Measurements from ENCODE around the gene DCTN2.
A peak's percentile ranks its signal among the peaks of the same experiment; 100 is the strongest.
"Not testable (repeated sequence)": the region's sequence is repeated elsewhere in the genome, so short reads cannot be mapped to it uniquely, and the experiment has no call there.

DCTN2 gene

GRCh38 chr12:57577981-57578758 is 31.2 kb upstream of the DCTN2 start:
- no peak for DNase-seq (ENCODE audit: low read depth, low spot score)

GRCh38 chr12:57576613-57577160 is 29.7 kb upstream of the DCTN2 start:
- no peak for DNase-seq (ENCODE audit: low read depth, low spot score)

GRCh38 chr12:57575771-57576612 is 29.0 kb upstream of the DCTN2 start:
- DNase-seq (ENCODE audit: low read depth, low spot score), result no peak

- no peak for DNase-seq (ENCODE audit: low read depth, low spot score)
Measured at GRCh38 chr12:57574795-57575194, 27.8 kb upstream of the DCTN2 start.

DNA sequence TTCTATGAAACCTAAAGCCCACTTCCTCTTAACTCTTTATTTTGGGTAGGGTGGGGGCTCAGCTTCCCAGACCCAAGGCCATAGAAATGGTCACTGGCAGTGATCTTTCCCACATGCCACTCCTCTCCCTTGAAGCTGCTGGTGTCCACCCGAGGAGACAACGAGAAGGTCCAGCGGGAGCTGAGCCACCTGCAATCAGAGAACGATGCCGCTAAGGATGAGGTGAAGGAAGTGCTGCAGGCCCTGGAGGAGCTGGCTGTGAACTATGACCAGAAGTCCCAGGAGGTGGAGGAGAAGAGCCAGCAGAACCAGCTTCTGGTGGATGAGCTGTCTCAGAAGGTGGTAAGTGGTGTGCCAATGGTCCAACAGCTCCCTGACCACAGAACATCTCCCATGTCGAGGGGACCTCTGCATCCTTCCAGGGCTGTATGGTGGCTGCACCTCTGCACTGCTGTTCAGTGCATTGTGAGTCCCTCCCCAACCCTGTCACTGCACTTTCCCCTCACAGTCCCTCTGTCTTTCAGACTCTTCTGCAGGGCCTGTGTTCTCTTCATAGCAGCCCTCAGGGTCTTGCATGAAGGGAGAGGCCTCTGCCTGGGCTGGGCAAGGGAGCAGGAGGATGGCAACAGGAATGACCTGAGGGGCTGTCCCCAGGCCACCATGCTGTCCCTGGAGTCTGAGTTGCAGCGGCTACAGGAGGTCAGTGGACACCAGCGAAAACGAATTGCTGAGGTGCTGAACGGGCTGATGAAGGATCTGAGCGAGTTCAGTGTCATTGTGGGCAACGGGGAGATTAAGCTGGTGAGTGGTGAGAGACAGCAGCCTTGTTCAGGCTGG is 25.2 kb upstream of the DCTN2 start:
- DNase-seq (ENCODE audit: low read depth, low spot score), result no peak

DNA sequence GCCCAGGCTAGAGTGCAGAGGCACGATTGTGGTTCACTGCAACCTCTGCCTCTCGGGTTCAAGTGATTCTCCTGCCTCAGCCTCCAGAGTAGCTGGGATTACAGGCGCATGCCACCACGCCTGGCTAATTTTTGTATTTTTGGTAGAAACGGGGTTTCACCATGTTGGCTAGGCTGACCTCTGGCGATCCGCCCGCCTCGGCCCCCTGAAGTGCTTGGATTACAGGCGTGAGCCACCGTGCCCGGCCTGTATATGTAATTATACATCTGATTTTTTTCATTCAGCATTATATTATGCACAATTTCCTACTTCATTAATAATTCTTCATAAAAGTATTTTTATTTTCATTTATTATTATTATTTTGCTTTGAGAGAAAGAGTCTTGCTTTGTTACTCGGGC is 23.4 kb upstream of the DCTN2 start:
- DNase-seq (ENCODE audit: low read depth, low spot score), result not testable (repeated sequence)

DNA sequence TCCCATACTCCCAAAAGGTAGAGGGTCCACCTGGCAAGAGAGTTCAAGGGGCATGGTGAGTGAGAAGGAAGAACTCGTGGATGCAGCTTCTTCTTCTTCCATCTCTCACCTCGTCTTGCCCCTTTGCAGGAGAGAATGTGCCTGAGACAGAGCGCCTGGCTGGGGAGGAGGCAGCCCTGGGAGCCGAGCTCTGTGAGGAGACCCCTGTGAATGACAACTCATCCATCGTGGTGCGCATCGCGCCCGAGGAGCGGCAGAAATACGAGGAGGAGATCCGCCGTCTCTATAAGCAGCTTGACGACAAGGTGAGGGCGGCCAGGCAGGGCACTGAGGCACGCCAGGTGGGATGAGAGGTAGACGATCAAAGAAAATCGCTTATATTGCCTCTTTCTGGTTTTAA is 22.9 kb upstream of the DCTN2 start:
- DNase-seq (ENCODE audit: low read depth, low spot score), result no peak

DNA sequence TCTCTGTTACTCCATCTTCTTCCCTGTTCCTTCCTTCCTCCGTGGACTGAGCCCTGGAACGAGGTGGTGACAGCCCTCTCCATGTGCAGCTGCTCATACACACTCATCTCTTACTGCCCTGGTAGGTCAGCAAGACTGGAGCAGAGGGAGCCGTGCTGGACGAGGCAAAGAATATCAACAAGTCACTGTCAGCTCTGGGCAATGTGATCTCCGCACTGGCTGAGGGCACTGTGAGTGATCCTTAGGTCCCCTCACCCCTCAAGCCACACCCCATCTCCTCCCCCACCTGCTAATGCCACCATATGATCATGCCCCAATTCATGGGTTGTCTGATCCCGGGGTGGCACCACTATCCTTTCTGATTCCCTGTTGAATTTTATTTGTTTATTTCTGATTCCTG is 21.8 kb upstream of the DCTN2 start:
- no peak for DNase-seq (ENCODE audit: low read depth, low spot score)

DNA sequence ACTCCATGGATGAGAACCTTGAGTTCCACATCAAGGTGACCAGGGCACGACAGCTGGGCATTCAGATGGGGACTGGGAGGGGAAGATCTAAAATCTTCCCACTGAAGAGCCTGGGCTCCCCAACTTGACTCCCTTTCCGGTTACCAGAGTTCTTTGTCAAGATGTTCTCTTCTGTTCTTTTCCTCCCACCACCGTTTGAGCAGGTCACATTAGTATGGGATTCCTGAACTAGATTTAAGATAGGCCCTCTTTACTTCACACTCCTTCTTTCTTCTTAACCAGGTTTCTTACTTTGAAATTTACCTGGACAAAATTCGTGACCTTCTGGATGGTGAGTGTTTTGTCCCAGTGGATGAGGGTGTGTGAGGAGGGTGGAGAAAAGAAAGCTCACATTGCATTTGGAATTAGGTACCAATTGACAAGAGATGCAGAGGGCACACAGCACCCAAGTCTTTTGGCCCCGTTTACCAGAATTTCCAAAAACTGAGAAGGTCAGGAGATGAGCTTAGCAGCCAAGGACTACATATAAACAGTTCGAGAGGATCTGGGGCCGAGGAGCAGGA is 17.3 kb upstream of the DCTN2 start:
- no peak for DNase-seq (ENCODE audit: low read depth, low spot score)

DNA sequence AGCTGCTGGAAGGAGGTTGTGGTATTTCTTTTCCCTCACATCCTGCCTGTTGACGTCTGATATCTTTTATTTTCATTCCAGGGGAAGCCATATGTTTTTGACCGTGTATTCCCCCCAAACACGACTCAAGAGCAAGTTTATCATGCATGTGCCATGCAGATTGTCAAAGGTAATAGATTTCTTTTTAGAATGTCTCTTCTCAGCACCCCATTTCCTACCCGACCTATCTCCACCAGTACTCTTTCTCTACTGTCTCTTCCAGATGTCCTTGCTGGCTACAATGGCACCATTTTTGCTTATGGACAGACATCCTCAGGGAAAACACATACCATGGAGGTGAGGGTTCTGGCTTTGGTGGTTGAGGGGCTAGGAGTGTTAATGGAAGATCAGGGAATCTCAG is 16.4 kb upstream of the DCTN2 start:
- DNase-seq (ENCODE audit: low read depth, low spot score), result no peak

GRCh38 chr12:57561117-57561516 is 14.1 kb upstream of the DCTN2 start:
- DNase-seq (ENCODE audit: low read depth, low spot score), result not testable (repeated sequence)

GRCh38 chr12:57560516-57560915 is 13.5 kb upstream of the DCTN2 start:
- no peak for DNase-seq (ENCODE audit: low read depth, low spot score)

GRCh38 chr12:57558864-57559263 is 11.9 kb upstream of the DCTN2 start:
- no peak for DNase-seq (ENCODE audit: low read depth, low spot score)

- DNase-seq (ENCODE audit: low read depth, low spot score), result no peak
Measured at GRCh38 chr12:57554897-57555296, 7.9 kb upstream of the DCTN2 start.

DNA sequence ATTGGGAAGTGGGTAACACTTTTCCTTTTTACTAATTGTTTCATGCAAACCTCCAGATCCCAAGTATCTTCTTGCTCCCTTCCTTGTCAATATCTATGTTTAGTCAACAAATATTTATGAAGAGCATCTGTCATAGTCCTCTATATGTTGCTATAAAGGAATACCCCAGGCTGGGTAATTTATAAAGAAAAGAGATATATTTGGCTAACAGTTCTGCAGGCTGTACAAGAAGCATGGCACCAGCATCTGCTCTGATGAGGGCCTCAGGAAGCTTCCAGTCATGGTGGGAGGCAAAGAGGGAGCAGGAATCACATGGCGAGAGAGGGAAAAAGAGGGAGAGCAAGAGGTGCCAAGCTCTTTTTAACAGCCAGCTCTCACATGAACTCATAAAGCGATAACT is 7.5 kb upstream of the DCTN2 start:
- DNase-seq (ENCODE audit: low read depth, low spot score), result no peak

DNA sequence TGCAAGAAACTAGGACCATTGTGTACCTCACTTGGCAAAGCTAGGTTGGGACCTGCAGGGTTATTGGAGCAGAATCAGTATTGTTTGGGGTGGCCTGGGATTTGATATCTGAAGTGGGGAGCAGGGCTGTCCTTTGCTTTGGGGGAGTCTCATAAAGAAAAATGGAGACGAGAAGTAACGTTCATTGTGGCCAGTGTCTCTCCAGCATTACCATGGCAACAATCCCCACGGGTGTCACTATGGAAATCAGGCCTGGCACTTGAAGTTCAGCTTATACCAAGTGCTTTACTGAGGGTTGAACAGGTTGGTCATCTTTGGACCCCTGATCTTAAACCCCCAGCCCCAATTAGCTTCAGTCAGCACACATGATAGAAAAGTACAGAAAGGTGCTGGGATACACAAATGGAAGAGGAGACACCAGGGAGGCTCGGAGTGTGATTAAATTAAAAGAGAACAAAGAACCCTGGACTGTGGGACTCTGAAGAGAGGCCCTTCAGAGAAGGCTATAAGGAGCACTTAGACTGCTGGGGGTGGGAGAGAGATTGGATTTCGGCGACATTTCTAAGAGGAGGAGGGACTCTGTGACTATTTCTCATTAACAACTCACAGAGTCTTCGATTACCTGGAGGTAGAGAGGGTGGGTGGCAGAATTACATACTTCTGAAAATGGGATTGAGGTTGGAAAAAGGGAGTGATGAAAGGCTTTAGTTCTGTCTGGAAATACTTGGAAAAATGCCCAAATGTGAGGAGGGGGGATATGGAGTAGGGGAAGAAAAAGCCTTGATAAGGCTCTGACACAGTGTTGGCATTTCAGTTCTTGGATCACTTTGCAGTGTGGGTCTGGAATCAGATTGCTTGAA is 6.6 kb upstream of the DCTN2 start:
- no peak for DNase-seq (ENCODE audit: low read depth, low spot score)

- peak; percentile 25 for DNase-seq (ENCODE audit: low read depth, low spot score)
Measured at GRCh38 chr12:57552835-57553313, 5.9 kb upstream of the DCTN2 start.

- no peak for DNase-seq (ENCODE audit: low read depth, low spot score)
Measured at GRCh38 chr12:57552306-57552651, 5.3 kb upstream of the DCTN2 start.

DNA sequence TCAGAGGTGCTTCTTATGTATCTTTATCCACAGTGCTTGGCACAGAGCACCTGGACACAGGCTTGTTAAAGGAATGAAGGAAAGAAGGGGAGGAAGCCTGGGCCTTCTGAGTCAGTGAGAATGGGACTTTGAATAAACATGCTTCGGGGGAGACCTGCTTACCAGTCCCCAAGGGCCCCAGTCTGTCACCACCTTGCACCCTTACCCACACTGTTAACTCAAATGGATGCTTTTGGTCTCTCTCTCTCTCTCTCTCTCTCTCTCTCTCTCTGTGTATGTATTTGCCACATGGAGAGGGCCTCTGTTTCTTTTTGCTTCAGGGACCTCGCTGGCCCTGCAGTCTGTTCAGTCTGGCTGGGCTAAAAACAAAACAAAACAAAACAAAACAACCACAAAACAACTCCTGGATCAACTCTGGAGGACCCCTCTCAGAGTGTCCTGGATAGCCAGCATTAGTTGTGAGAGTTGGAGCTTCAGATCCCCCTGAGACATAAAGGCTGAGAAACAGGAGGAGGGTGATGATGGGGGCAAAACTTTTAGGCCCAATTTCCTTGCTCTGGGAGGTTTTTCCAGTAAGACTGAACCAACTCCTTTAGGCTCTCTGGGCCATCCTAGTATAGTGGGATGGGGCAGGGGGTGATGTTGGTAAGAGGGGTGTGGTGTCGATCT is 4.8 kb upstream of the DCTN2 start:
- DNase-seq (ENCODE audit: low read depth, low spot score), result no peak
